ENCODE measurements around the gene P4HA2. TPM values are rescaled to one million over a fixed set of nuclear protein-coding genes. Genes with fewer than 3 reads are reported as not detected.

Gene P4HA2
- total RNA-seq, 1 donor from 2014 or later: 304 TPM

DNA sequence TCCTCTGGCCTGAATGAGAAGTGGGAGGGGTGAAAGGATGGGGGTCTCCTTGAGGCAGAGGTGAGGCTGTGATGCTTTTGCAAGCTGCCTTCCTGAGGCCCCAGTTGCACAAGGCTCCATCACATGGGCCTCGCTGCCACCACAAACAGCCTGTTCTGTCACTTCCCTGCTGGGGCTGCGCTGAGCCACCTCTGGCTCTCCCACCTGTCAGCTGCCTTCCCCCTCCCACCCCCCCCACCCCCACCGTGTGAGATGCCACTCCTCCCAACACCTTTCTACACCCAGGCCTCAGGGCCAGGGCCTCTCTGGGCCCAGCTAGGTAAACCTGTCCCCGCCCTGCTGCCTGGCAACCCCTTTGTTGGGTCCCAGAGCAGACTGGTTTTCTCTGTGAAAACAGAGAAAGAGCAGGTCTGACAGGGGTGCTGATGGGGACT, 25.4 kb upstream of the P4HA2 start:
- DNase-seq (ENCODE audit: low read depth): no peak

DNA sequence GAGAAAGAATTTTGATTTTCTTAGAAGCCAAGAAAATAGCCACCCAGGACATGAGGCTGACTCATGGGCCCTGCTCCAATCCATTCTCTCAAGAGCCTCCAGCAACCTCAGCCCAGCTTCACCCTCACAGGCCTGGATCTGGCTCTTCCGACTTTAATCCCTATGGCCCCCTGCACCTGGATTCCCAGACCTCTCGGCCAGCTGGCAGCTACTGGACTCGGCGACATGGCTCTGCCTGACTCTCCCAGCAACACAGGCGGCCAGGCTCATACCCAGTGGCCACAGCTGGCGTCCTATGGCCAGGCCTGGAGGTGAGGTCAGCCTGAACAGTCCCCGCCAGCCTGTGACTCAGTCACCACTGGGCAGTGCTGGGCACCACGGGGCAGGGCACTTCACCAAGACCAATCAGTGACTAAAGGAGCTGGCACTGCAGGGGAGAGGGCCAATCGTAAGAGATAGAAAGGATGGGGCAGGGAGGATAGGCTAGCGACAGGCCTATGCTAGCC, 23.6 kb upstream of the P4HA2 start:
- DNase-seq (ENCODE audit: low read depth): peak; percentile 98

GRCh38 chr5:132250547-132250946, 22.9 kb upstream of the P4HA2 start:
- no peak for DNase-seq (ENCODE audit: low read depth)

GRCh38 chr5:132246806-132247205, 19.2 kb upstream of the P4HA2 start:
- no peak for DNase-seq (ENCODE audit: low read depth)

- no peak for DNase-seq (ENCODE audit: low read depth)
Observed at GRCh38 chr5:132245593-132245992, 17.9 kb upstream of the P4HA2 start.

GRCh38 chr5:132243366-132243977, 15.8 kb upstream of the P4HA2 start:
- no peak for DNase-seq (ENCODE audit: low read depth)

- DNase-seq (ENCODE audit: low read depth): no peak
Observed at GRCh38 chr5:132239776-132240175, 12.1 kb upstream of the P4HA2 start.

DNA sequence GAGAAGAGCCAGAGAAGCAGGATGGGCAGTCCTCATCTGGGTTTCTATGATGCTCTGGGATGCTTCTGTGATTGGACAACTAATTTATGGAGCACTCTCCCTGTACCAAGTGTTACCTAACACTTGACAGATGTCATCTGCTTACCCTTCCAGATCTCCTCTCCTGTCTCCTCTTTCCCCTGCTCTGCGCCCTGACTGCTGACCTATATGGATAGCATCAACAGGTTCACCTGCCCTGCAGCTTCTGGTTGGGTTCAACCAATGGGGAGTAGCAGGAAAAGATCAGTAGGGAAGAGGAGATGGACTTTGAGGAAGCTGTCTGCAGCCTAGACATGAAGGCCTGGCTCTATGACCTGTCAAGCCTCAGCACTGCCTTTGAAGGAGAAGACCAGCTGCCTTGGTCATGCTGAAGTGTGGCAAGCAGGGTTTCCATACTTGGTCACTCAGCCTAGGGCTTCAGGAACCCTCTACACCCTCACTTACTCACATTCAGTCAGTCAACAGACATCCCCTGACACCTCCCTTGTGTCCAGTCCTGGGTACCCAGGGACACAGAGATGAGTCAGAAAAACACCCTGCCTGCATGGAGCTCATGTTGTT, 11.3 kb upstream of the P4HA2 start:
- DNase-seq (ENCODE audit: low read depth): peak; percentile 58

GRCh38 chr5:132238169-132238744, 10.6 kb upstream of the P4HA2 start:
- DNase-seq (ENCODE audit: low read depth): peak; percentile 83

DNA sequence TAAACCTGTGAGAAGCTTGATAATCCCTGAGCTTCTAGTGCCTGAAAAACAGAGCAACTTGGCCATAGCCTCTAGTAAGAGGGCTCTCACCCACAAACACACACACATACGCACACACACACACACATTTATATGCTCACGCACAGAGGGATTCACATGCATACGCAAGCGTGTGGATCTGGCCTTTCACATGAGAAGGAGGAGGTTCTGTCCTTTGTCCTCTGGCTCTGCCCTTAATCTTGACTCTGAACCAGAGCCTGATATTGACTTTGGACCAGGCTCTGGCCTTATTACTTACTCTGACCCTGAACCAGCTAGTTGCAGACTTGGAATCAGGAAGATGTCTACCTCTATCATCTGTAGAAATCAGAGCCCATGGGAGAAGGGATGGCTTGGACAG, 10.0 kb upstream of the P4HA2 start:
- no peak for DNase-seq (ENCODE audit: low read depth)

- peak; percentile 97 for DNase-seq (ENCODE audit: low read depth)
Observed at GRCh38 chr5:132237141-132237540, 9.5 kb upstream of the P4HA2 start.

GRCh38 chr5:132235340-132235739, 7.7 kb upstream of the P4HA2 start:
- DNase-seq (ENCODE audit: low read depth): no peak

- DNase-seq (ENCODE audit: low read depth): no peak
Observed at GRCh38 chr5:132234684-132235062, 7.0 kb upstream of the P4HA2 start.

- no peak for DNase-seq (ENCODE audit: low read depth)
Observed at GRCh38 chr5:132233811-132234683, 6.4 kb upstream of the P4HA2 start.

- DNase-seq (ENCODE audit: low read depth): no peak
Observed at GRCh38 chr5:132233081-132233480, 5.4 kb upstream of the P4HA2 start.

- no peak for DNase-seq (ENCODE audit: low read depth)
Observed at GRCh38 chr5:132232465-132232864, 4.8 kb upstream of the P4HA2 start.

DNA sequence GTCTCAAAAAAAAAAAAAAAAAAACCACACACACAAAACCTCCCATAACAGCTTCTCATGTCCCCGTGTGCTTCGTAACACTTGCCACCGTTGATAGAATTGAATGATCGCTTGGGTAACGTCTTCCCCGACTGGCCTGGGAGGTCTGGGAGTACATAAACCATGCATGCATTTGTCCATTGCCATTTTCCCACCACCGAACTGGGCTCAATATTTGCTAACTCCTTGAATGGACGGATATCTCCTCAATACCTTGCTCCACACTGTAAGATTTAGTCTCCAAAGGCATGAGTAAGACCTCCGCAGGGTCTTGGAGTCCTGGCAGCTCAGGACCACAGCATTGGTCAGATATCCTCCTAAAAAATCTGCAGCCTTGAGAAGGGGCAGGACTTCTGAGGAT, 3.2 kb upstream of the P4HA2 start:
- DNase-seq (ENCODE audit: low read depth): no peak

DNA sequence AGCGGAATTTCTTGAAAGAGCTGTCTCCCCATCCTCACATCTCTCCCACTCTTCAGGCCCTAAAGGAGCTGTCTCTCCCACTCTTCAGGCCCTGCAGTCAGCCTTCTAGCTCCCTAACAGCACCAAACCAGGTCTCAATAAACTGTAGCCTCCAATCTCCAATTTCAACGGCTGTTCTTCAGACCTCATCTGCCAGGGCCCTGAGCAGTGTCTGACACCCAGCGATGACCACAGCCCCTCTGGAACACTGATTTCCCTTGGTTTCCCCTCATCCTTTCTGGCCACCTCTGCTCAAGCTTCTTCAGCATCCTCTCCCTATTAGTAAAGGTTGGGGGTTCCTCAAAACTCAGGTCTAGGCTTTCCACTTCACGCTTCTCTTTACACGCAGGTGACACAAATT, 1.6 kb upstream of the P4HA2 start:
- DNase-seq (ENCODE audit: low read depth): no peak

GRCh38 chr5:132228241-132229035, 785 bp upstream of the P4HA2 start:
- no peak for DNase-seq (ENCODE audit: low read depth)

- peak; percentile 87 for DNase-seq (ENCODE audit: low read depth)
Observed at GRCh38 chr5:132227235-132227484, 493 bp downstream of the P4HA2 start.

DNA sequence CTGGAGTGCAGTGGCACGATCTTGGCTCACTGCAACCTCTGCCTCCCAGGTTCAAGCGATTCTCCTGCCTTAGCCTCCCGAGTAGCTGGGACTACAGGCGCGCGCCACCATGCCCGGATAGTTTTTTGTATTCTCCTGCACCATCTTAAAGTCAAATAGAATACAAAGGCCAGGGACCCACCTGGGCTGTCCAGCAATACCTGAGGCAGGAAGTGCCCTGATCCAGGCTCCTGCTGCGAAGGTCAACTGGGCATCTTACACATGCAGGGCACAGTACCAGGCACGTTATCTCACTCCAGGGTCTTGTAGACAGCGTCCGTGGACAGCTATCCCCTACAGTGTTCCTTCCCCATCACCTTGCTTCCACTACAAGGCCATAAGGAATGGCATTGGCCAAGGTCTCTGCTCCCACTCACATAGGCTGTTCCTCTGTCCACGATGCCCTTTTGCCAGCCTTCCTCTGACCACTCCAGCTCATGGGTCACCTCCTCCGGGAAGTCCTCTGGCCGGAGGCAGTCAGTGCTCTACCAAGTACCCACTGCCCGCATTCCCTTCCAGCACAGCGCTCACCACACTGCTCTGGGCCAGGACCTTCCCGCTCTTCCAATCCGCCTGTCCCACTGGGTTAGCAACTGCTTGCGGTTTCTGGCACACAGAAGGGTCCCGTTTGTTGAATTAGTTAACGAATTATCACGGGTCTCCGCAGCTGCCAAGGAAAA, 978 bp downstream of the P4HA2 start:
- peak; percentile 93 for DNase-seq (ENCODE audit: low read depth)
